Measurements from ENCODE around the gene ELOVL2.
"Not testable (repeated sequence)": the region's sequence is repeated elsewhere in the genome, so short reads cannot be mapped to it uniquely, and the experiment has no call there.

Gene ELOVL2

GRCh38 chr6:11021003-11021402 is 23.1 kb downstream of the ELOVL2 start:
- DNase-seq (ENCODE audit: low spot score) = no peak

GRCh38 chr6:11018225-11018624 is 25.9 kb downstream of the ELOVL2 start:
- DNase-seq (ENCODE audit: low spot score) = no peak

DNA sequence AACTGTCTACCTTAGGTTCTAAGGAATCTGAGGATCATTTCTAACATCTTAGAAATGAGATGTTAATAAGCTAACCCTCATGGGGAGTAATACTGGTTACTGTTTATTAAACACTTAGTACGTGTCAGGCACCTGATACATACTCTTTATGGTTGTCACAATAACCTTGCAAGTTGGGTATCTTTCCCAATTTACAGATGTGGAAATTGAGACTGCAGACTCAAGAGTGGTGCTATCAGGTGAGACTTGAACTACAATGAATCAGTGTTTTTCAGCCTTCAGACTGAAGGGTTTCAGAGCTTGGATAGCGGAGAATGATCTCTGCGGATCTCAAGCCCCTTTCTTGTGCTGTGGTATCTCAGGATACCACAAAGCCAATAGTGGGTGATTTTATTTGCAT is 27.0 kb downstream of the ELOVL2 start:
- no peak for DNase-seq (ENCODE audit: low spot score)

DNA sequence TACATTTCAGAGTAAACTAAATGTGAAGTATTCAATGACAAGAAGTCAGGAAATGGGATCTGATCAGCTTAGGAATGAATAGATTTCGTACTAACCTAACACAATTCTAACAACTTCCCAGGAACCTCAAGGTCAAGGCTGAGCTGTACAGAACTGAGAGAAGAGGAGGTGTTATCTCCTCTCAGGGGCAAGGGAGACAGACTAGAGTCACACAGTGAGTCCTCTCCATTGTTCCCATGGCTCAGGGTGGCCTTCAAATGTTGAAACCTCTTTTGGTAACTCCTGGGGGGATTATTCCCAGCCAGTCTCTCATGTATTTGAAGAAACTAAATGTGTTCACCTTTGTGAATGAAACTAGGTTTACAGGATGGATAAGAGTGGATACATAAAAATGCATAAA is 27.7 kb downstream of the ELOVL2 start:
- DNase-seq (ENCODE audit: low spot score) = no peak

GRCh38 chr6:11015102-11015501 is 29.0 kb downstream of the ELOVL2 start:
- DNase-seq (ENCODE audit: low spot score) = no peak

- no peak for DNase-seq (ENCODE audit: low spot score)
Observed at GRCh38 chr6:11013721-11014070, 30.4 kb downstream of the ELOVL2 start.

GRCh38 chr6:11012976-11013720 is 31.0 kb downstream of the ELOVL2 start:
- DNase-seq (ENCODE audit: low spot score) = no peak

GRCh38 chr6:11012295-11012754 is 31.8 kb downstream of the ELOVL2 start:
- DNase-seq (ENCODE audit: low spot score) = no peak

GRCh38 chr6:11011787-11012234 is 32.3 kb downstream of the ELOVL2 start:
- peak; percentile 63 for DNase-seq (ENCODE audit: low spot score)

GRCh38 chr6:11009353-11009752 is 34.8 kb downstream of the ELOVL2 start:
- peak; percentile 83 for DNase-seq (ENCODE audit: low spot score)

DNA sequence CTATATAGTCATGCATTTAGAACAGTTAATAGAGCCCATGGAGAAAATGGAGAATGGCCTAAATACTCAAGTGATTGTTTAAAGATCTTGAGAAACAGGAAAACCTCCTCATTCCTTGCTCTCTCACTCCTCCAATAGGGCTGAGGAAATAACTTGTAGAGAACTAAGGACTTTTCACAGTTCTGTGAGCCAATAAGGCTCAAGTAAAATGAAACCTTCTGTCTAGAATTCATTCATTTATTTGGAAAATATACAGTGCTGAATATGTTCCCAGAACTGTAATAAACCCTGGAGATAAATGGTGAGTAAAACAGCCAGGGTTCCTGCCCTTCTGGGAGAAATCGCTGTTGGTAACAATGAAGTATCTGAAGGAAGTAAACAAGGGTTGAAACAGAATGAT is 35.3 kb downstream of the ELOVL2 start:
- DNase-seq (ENCODE audit: low spot score) = peak; percentile 5

DNA sequence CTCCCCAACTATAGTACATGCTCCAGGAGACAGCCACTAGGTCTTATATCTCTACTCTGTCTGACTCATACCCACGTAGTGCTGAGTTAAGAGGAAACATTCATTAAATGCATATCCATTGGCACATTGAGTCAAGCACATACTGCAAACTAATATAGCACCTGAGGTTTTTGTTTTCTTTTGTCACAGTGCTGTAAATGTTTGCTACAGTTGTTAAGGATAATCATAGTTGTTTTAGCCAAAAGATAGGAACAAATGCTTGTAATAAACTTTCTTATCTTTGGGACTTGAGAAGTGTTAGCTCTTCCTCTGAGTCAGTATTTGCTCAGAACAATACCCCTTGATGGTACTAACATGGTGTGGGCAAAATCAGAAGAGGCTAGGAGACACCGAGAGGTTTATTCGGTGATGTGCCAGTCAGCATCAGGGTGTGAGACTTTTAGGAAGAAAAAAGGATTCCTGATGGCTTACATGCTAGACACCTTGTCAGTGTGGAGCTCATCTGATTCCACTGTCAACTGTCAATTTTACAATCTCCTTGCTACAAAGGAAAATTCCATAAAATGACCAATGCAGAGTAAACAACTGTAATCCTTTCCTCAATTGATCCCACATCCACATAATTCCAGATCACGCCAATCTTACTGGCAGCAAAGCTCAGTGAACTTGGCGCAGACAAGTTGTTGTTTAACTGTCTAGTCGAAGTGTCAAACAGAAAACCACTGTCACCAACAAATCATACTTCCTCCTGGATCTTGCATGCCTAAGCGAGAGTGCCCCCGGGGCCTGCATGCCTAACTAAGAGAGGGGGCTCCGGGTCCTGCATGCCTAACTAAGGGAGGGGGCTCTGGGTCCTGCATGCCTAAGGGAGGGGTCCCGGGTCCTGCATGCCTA is 36.1 kb downstream of the ELOVL2 start:
- peak; percentile 69 for DNase-seq (ENCODE audit: low spot score)

GRCh38 chr6:11006061-11006460 is 38.0 kb downstream of the ELOVL2 start:
- no peak for DNase-seq (ENCODE audit: low spot score)

GRCh38 chr6:11003297-11003696 is 40.8 kb downstream of the ELOVL2 start:
- not testable (repeated sequence) for DNase-seq (ENCODE audit: low spot score)

GRCh38 chr6:11002176-11002575 is 41.9 kb downstream of the ELOVL2 start:
- DNase-seq (ENCODE audit: low spot score) = no peak

- no peak for DNase-seq (ENCODE audit: low spot score)
Observed at GRCh38 chr6:10999994-11000393, 44.1 kb downstream of the ELOVL2 start.

- DNase-seq (ENCODE audit: low spot score) = no peak
Observed at GRCh38 chr6:10995114-10995707, 48.9 kb downstream of the ELOVL2 start.

DNA sequence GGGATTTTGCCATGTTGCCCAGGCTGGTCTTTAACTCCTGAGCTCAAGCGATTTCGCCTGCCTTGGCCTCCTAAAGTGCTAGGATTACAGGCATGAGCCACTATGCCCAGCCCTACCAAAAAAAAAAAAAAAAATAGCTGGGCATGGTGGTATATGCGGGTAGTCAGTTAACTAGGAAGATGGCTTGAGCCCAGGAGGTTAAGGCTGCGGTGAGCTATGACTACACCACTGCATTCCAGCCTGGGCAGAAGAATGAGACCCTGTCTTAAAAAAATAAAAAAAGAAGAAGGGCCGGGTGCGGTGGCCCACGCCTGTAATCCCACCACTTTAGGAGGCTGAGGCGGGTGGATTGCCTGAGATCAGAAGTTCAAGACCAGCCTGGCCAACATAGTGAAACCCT is 50.2 kb downstream of the ELOVL2 start:
- DNase-seq (ENCODE audit: low spot score) = no peak

- no peak for DNase-seq (ENCODE audit: low spot score)
Observed at GRCh38 chr6:10991115-10991514, 53.0 kb downstream of the ELOVL2 start.

DNA sequence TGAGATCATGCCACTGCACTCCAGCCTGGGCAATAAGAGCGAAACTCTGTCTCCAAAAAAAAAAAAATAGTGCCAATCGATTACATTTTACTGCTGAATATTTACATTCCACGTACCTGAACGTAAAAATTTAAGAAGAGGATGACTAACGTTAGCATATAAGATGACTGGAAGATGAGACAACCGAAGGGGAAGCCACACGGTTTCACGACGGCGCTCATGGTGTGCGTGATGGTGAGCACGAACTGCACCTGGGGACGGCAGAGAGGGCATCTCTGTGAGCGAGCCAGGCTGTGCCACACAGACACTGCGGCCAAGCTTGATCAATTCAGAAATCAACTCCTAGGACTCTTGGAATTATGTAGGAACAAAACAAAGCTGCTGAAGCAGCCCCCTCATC is 54.5 kb downstream of the ELOVL2 start:
- DNase-seq (ENCODE audit: low spot score) = no peak

- DNase-seq (ENCODE audit: low spot score) = not testable (repeated sequence)
Observed at GRCh38 chr6:10984959-10985358, 59.1 kb downstream of the ELOVL2 start.

- DNase-seq (ENCODE audit: low spot score) = no peak
Observed at GRCh38 chr6:10981409-10981808, 62.7 kb downstream of the ELOVL2 start.

DNA sequence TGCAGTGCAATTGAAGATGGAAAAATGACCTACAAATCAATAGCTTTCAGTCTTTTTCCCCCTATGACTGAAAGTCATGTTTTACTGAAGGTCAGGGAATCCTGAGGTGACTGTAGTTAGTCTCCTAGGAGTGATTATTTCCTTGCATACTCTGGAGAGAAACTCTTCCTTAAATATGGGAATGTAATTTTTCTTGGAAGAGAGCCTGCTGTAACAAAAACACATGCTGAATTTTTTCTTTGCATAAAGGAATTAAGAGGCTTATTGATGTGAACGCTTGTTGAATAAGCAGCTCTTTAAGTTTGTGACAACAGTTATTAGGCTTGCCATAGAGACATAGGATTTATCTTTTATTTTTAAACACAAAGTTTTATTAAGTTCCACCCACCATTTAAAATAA is 64.5 kb downstream of the ELOVL2 start:
- DNase-seq (ENCODE audit: low spot score) = no peak
